AG09319 (cell line): ENCODE results near the gene LPP.

ENCODE experiments used
- DNase-seq: peaks from one replicate; pipeline ENCODE4 v3.0.0-alpha.2; 2010; ENCODE audit warnings: low read depth; ENCODE audit errors: extremely low read depth
- CTCF ChIP-seq: IDR thresholded peaks from 2 replicates; pipeline ENCODE4 v1.5.1; 2011; ENCODE audit warnings: low read depth, mild to moderate bottlenecking, inconsistent platforms, low read length, moderate library complexity

Gene LPP

DNA sequence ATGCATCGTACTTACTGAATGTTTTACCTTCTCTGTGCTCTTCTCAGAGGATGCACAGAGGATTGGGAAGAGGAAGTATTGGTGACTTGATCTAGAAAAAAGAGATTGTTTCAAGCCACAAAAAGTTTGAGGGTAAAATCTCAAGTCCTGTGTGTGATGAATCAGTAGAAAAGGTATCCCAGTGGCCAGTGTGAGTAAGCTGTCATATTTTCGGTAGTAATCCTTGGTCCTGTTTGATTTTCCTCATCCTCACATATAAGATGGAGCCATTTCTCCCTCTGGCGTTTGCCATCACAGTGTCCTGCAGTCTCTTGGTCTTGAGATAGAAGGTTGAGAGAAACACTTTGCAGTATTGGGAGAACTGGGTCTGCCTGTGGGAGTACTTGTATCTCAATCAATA is 166.8 kb downstream of the LPP start:
- DNase-seq: no peak
- TF ChIP-seq CTCF: no peak; the same call in 1 of the 2 replicates

GRCh38 chr3:188321258-188321657 is 167.3 kb downstream of the LPP start:
- TF ChIP-seq CTCF: no peak

GRCh38 chr3:188322135-188322887 is 168.4 kb downstream of the LPP start:
- no peak for TF ChIP-seq CTCF
- DNase-seq: no peak

More at GRCh38 chr3:188321258-188321657, 167.3 kb downstream of the LPP start:
- no peak for DNase-seq

GRCh38 chr3:188323067-188323842 is 169.3 kb downstream of the LPP start:
- no peak for DNase-seq
- no peak for TF ChIP-seq CTCF

- no peak for TF ChIP-seq CTCF
- DNase-seq: no peak
These were observed 172.2 kb downstream of the LPP start for GRCh38 chr3:188326111-188326510.

GRCh38 chr3:188326968-188327367 is 173.0 kb downstream of the LPP start:
- DNase-seq: no peak
- TF ChIP-seq CTCF: no peak

- no peak for DNase-seq
- TF ChIP-seq CTCF: no peak
These were observed 173.5 kb downstream of the LPP start for GRCh38 chr3:188327433-188327832.
